Motor neuron (in vitro differentiated cells): ENCODE results near the gene DHDH. TPM values are rescaled to one million over a fixed set of nuclear protein-coding genes. Genes with fewer than 3 reads are reported as not detected.

Source experiments
- ATAC-seq, 8 experiments: fragments of 200-7000 bp; cut with Tn5 transposase; replicated peaks in 6 of 8; 2 replicates each; pipeline ENCODE4 v1.8.0; 2021; ENCODE audit warnings: mild to moderate bottlenecking in 8 of 8, moderate library complexity in 8 of 8
- H3K27ac ChIP-seq, 2 donors: fragments of 250-450 bp; sonication (Bioruptor Pico); 2 replicates each; pipeline ENCODE4 v1.9.0; 2021; ENCODE audit warnings: antibody characterized with exemption in 2 of 2, mild to moderate bottlenecking in 2 of 2, moderate library complexity in 1 of 2
- H3K4me1 ChIP-seq, 2 donors: fragments of 250-450 bp; sonication (Bioruptor Pico); replicated peaks in 1 of 2; 2 replicates each; pipeline ENCODE4 v1.6.1; 2021; ENCODE audit warnings: antibody characterized with exemption in 2 of 2, mild to moderate bottlenecking in 2 of 2, moderate library complexity in 1 of 2
- H3K4me3 ChIP-seq, 5 donors: fragments of 250-450 bp; sonication (Bioruptor Pico); 2 replicates each; pipeline ENCODE4 v1.9.0; 2021; ENCODE audit warnings: antibody characterized with exemption in 5 of 5, mild to moderate bottlenecking in 5 of 5, moderate library complexity in 4 of 5
- WGBS, 10 experiments: fragments of 450-650 bp; shearing (Covaris generic); methylation state at CpG; one replicate each; pipeline ENCODE4 v1.0.0; 2022; 5-methylcytosine and 5-hydroxymethylcytosine counted together
- in situ Hi-C, 9 experiments: fragments of 400-800 bp; cut with MboI; loops; one replicate each; pipeline ENCODE4 v1.15.0; 2021; ENCODE audit warnings: low sequenced_read_pairs in 9 of 9, low pct_unique_long_range_greater_than_20kb in 2 of 9; ENCODE audit not compliant: unreplicated experiment in 9 of 9
- total RNA-seq, 8 experiments: library from RNA; unstranded; fragments of 300-600 nt; gene quantifications; 2 replicates each; pipeline versions ENCODE4 v1.2.3 to v1.2.4, GENCODE V29; 2022

DHDH gene
- total RNA-seq, 8 experiments from 2014 or later = 0.32 to 0.81 (median 0.50) TPM; not detected in 3

DNA sequence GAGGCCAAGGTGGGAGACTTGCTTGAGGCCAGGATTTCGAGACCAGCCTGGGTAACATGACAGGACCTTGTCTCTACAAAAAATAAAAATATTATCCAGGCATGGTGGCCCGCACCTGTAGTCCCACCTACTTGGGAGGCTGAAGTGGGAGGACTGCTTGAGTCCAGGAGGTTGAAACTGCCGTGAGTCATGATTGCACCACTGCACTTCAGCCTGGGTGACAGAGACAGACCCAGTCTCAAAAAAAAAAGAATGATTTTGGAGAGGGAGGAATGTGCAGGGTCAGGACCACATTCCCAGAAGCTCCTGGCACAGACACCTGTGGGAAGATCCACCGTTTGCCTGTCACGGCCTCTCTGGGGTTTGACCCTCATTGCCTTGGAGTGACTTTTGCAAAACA, 11.9 kb downstream of the DHDH start:
- H3K27ac ChIP-seq = no peak overlapping the region
- ATAC-seq = no peak
- in situ Hi-C loops = no loop called here
- no peak overlapping the region for H3K4me3 ChIP-seq
- 70 to 100% (median 86%) methylated on average over 2 to 5 of the region's 5 CpGs; no CpG with 5 or more reads in 6 of the 10 experiments for WGBS, 10 experiments
- peaks cover 0 to 5% of the 10 kb centered on the region in 2 donors for H3K4me1 ChIP-seq

GRCh38 chr19:48945817-48946216, 12.3 kb downstream of the DHDH start:
- 0 to 90% (median 60%) methylated on average over 1 to 2 of the region's 2 CpGs; no CpG with 5 or more reads in 4 of the 10 experiments for WGBS, 10 experiments
- peak in 2 of 8 experiments; percentile 21 to 30 for ATAC-seq
- H3K4me1 ChIP-seq = peaks cover 0 to 5% of the 10 kb centered on the region in 2 donors
- no peak overlapping the region for H3K4me3 ChIP-seq
- no peak overlapping the region for H3K27ac ChIP-seq
- in situ Hi-C loops = no loop called here

DNA sequence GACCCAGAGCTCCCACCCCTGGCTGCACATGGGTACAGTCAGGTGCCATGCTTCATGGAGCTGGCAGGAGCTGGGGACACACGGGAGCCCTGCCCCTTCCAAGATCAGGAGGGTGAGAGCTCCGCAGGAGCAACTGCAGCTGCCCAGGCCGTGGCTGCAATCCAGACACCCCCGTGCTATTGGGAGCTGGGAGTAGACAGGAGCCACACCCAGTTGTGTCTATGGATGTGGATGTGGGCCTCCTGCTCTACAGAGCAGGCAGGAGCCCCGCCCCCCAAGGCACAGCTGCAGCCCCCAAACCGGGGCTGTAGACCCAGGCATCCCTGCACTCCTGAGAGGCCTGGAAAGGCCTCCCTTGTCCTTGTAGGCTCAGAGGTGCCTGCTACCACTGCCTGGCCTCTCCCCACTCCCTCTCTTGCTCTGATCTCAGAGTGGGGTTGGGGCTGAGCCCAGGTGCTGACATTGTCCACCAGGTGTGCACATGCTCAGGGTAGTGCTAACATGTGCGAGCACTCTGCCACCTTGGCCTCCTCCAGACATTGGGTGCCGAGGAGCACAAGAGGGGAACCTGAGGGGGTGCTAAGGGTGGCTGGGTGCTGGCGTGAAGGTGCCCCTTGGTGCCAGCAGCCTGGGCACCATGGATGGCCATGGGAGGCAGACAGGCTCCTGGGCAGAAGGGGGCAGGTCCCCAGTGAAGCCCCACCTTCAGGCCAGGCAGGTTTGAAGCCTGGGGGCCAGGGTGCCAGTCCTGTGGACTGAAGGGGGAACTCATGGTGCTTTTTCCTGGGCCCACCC, 13.2 kb downstream of the DHDH start:
- Histone ChIP-seq H3K27ac (no peak overlapping the region), H3K4me1 (peaks cover 0 to 5% of the 10 kb centered on the region in 2 donors), H3K4me3 (no peak overlapping the region)
- in situ Hi-C loops = no loop called here
- 80 to 100% (median 90%) methylated on average over 1 to 2 of the region's 9 CpGs; no CpG with 5 or more reads in 7 of the 10 experiments for WGBS, 10 experiments
- peak in 6 of 8 experiments; percentile 8 to 83 (median 57) for ATAC-seq

GRCh38 chr19:48947258-48947542, 13.7 kb downstream of the DHDH start:
- no peak overlapping the region for H3K4me3 ChIP-seq
- H3K27ac ChIP-seq = no peak overlapping the region
- ATAC-seq = peak in 2 of 8 experiments; percentile 4 to 26
- in situ Hi-C loops = no loop called here
- H3K4me1 ChIP-seq = peaks cover 0 to 5% of the 10 kb centered on the region in 2 donors
- 83 to 100% (median 96%) methylated on average over 1 to 3 of the region's 3 CpGs; no CpG with 5 or more reads in 5 of the 10 experiments for WGBS, 10 experiments

DNA sequence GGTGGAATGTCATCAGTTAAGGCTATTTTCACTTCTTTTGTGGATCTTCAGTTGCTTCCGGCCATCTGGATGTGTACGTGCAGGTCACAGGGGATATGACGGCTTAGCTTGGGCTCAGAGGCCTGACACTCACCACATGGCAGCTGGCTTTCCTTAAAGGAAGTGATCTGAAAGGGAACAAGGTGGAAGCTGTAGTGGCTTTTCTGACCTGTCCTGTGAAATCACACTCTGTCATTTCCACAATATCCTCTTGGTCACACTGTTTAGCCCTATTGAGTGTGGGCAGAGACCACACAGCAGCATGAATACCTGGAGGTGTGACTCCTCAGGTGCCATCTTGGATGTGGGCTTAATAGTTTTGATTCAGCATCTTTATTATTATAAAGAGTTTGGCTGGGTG, 16.7 kb downstream of the DHDH start:
- no peak for ATAC-seq
- no peak overlapping the region for H3K27ac ChIP-seq
- WGBS, 10 experiments = 29 to 100% (median 83%) methylated on average over 1 to 3 of the region's 3 CpGs; no CpG with 5 or more reads in 3 of the 10 experiments
- in situ Hi-C loops = loop anchor here in 6 of 9 experiments (25.0 kb wide), 2 partner anchors 163 to 313 kb away; partner anchors contain the start of genes CA11 (in 1 of the 6) and DBP (in 1 of the 6)
- no peak overlapping the region for H3K4me3 ChIP-seq
- no peaks in the 10 kb centered on the region for H3K4me1 ChIP-seq

DNA sequence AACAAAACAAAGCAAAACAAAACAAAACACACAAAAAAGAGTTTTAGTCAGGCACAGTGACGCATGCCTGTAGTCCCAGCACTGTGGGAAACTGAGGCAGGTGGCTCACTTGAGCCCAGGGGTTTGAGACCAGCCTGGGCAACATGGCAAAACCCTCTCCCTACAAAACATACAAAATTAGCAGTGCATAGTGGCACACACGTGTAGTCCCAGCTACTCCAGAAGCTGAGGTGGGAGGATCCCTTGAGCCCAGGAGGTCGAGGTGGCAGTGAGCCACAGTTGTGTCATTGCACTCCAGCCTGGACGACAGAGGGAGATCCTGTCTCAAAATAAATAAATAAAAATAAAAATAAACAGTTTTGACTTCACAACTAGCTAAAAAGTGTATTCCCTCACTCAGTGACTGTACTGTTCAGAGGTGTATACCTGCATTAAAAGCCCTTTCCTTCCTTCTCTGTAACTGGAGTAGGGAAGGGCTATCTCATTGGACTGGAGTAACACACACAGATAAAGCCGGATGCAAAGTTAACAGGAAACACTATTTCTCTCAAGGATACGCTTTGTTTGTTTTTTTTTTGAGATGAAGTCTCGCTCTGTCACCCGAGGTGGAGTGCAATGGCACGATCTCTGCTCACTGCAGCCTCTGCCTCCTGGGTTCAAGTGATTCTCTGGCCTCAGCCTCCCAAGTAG, 17.5 kb downstream of the DHDH start:
- Histone ChIP-seq H3K27ac (no peak overlapping the region), H3K4me1 (peaks cover 6% of the 10 kb centered on the region in 2 donors), H3K4me3 (no peak overlapping the region)
- WGBS, 10 experiments = 38 to 83% (median 63%) methylated on average over 1 to 6 of the region's 9 CpGs; no CpG with 5 or more reads in 3 of the 10 experiments
- in situ Hi-C loops = loop anchor here in 6 of 9 experiments (25.0 kb wide), 2 partner anchors 164 to 314 kb away; partner anchors contain the start of genes CA11 (in 1 of the 6) and DBP (in 1 of the 6)
- ATAC-seq = no peak

DNA sequence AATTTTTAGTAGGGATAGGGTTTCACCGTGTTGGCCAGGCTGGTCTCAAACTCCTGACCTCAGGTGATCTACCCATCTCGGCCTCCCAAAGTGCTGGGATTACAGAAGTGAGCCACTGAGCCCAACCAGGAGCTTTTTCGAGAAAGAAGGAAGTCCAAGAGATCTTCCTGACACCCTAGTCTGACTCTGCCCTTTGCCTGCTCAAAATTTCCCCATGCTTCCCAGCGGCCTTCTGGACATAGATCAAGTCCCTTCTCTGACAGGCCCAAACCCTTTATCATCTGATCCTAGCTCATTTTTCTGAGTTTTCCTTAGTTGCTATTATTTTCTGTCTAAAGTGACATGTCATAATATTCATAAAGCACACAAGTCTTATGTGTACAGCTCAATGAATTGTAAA, 19.6 kb downstream of the DHDH start:
- ATAC-seq = no peak
- 50 to 100% (median 80%) methylated on average over 1 to 4 of the region's 4 CpGs; no CpG with 5 or more reads in 4 of the 10 experiments for WGBS, 10 experiments
- in situ Hi-C loops = loop anchor here in 6 of 9 experiments (25.0 kb wide), 2 partner anchors 166 to 316 kb away; partner anchors contain the start of genes CA11 (in 1 of the 6) and DBP (in 1 of the 6)

DNA sequence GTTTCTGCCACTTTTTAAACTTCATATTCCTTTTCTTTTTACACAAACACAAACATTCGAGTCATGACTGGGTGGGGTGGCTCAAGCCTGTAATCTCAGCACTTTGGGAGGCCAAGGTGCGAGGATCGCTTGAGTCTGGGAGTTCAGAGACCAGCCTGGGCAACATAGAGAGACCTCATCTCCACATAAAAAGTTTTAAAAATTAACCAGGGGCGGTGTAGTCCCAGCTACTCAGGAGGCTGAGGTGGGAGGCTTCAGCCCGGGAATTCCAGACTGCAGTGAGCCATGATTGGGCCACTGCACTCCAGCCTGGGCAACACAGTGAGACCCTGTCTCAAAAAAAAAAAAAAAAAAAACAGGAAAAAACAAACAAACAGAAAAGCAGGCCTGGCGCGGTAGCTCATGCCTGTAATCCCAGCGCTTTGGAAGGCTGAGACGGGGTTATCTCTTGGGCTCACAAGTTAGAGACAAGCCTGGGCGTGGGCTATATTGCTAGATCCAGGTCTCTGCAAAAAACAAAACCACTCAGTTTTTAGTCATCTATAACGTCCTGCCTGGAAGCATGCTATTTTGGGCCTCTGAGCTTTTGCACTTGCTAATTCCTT, 20.6 kb downstream of the DHDH start:
- Histone ChIP-seq H3K4me3 (peak overlapping the region; percentile 20 to 94 (median 78)), H3K27ac (peak overlapping the region in 1 of 2 donors; percentile 31), H3K4me1 (peaks cover 6% of the 10 kb centered on the region in 2 donors)
- 46 to 86% (median 64%) methylated on average over 4 to 11 of the region's 11 CpGs; no CpG with 5 or more reads in 1 of the 10 experiments for WGBS, 10 experiments
- in situ Hi-C loops = loop anchor here in 6 of 9 experiments (25.0 kb wide), 2 partner anchors 167 to 317 kb away; partner anchors contain the start of genes CA11 (in 1 of the 6) and DBP (in 1 of the 6)
- ATAC-seq = no peak

More for the DNA sequence above, 19.6 kb downstream of the DHDH start:
- H3K27ac ChIP-seq = no peak overlapping the region
- H3K4me1 ChIP-seq = peaks cover 6% of the 10 kb centered on the region in 2 donors
- no peak overlapping the region for H3K4me3 ChIP-seq

GRCh38 chr19:48954595-48955307, 21.3 kb downstream of the DHDH start, which contains the start of gene BAX:
TSS of gene BAX (plus strand) at chr19:48954875. CDS start at chr19:48954929, 54 bp downstream.
- peak within 1 kb of the TSS; percentile 49 to 83 for H3K27ac ChIP-seq
- peak within 1 kb of the TSS; percentile 62 to 94 (median 78) for H3K4me3 ChIP-seq
- in situ Hi-C loops = loop anchor here in 6 of 9 experiments (25.0 kb wide), 2 partner anchors 167 to 317 kb away; partner anchors contain the start of genes CA11 (in 1 of the 6) and DBP (in 1 of the 6)
- H3K4me1 ChIP-seq = peaks cover 6% of the 10 kb centered on the region in 2 donors
- WGBS, 10 experiments = 0 to 18% (median 0%) methylated on average over 2 to 4 of the region's 71 CpGs; no CpG with 5 or more reads in 3 of the 10 experiments
- peak; percentile 81 to 95 (median 93) for ATAC-seq

- in situ Hi-C loops = loop anchor here in 6 of 9 experiments (25.0 kb wide), 2 partner anchors 168 to 318 kb away; partner anchors contain the start of genes CA11 (in 1 of the 6) and DBP (in 1 of the 6)
- no peak for ATAC-seq
- WGBS, 10 experiments = 0 to 100% (median 35%) methylated on average over 1 to 7 of the region's 16 CpGs; no CpG with 5 or more reads in 4 of the 10 experiments
- peak overlapping the region; percentile 62 to 94 (median 78) for H3K4me3 ChIP-seq
- peak overlapping the region; percentile 49 to 83 for H3K27ac ChIP-seq
- H3K4me1 ChIP-seq = peaks cover 6% of the 10 kb centered on the region in 2 donors
These were observed 21.9 kb downstream of the DHDH start for GRCh38 chr19:48955308-48955958.

DNA sequence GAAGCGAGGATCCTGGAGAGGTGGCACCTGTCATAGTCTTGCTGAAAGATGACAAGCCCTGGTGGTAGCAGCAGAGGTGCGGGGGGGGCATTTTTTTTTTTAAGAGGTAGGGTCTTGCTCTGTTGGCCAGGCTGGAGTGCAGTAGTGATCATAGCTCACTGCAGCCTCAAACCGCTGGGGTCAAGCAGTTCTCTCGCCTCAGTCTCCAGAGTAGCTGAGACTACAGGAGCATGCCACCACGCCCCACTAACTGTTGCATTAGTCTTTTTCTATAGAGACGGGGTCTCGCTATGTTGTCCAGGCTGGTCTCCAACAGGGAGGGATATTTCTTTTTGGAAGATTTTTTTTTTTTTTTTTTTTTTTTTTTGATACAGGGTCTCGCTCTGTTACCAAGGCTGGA, 24.5 kb downstream of the DHDH start:
- in situ Hi-C loops = loop anchor here in 6 of 9 experiments (25.0 kb wide), 2 partner anchors 171 to 321 kb away; partner anchors contain the start of genes CA11 (in 1 of the 6) and DBP (in 1 of the 6)

More for the DNA sequence above, 24.5 kb downstream of the DHDH start:
- ATAC-seq = no peak
- Histone ChIP-seq H3K4me1 (peaks cover 6 to 11% of the 10 kb centered on the region in 2 donors), H3K4me3 (no peak overlapping the region), H3K27ac (no peak overlapping the region)
- WGBS, 10 experiments = 90 to 100% (median 100%) methylated on average over 2 to 5 of the region's 8 CpGs; no CpG with 5 or more reads in 2 of the 10 experiments
